ENCODE data around the gene KRTAP2-2.

DNA sequence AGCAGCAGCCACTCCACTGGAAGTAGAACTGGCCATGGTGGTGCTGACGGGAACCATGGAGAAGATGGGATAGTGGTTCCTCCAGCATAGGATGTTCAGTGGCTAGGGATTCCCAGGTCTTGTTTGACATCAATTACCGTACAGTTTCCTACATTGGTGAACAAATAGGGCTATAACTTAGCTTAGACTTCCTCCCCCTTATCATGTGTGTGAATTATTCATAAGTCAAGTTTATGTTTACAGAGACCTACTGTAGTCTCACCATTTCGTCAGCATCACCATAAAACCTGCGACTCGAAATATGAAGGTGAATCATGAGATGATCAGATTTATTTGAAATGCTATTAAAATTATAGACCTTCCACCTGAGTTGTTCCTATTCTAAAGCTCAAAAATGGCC, 3.7 kb upstream of the KRTAP2-2 start:
- TF ChIP-seq, protein P1, sequence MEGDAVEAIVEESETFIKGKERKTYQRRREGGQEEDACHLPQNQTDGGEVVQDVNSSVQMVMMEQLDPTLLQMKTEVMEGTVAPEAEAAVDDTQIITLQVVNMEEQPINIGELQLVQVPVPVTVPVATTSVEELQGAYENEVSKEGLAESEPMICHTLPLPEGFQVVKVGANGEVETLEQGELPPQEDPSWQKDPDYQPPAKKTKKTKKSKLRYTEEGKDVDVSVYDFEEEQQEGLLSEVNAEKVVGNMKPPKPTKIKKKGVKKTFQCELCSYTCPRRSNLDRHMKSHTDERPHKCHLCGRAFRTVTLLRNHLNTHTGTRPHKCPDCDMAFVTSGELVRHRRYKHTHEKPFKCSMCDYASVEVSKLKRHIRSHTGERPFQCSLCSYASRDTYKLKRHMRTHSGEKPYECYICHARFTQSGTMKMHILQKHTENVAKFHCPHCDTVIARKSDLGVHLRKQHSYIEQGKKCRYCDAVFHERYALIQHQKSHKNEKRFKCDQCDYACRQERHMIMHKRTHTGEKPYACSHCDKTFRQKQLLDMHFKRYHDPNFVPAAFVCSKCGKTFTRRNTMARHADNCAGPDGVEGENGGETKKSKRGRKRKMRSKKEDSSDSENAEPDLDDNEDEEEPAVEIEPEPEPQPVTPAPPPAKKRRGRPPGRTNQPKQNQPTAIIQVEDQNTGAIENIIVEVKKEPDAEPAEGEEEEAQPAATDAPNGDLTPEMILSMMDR (conservative IDR thresholded peaks at IDR 0.05; ENCODE audit: low read length): no peak
- no peak for TF ChIP-seq EZH2phosphoT487 (IDR thresholded peaks at IDR 0.05; ENCODE audit: borderline replicate concordance)

Measured in Loucy (cell line).